WI38 (cell line): ENCODE measurements around the gene TENM4.

ENCODE experiments used
- H3K4me3 ChIP-seq: 2 replicates; pipeline ENCODE4 v1.5.1; 2011; ENCODE audit warnings: low read depth, mild to moderate bottlenecking, control low read depth, low read length
- CTCF ChIP-seq: IDR thresholded peaks from 2 replicates; pipeline ENCODE4 v1.5.1; 2012; ENCODE audit warnings: low read depth, mild to moderate bottlenecking, control low read depth, low read length

Gene TENM4

DNA sequence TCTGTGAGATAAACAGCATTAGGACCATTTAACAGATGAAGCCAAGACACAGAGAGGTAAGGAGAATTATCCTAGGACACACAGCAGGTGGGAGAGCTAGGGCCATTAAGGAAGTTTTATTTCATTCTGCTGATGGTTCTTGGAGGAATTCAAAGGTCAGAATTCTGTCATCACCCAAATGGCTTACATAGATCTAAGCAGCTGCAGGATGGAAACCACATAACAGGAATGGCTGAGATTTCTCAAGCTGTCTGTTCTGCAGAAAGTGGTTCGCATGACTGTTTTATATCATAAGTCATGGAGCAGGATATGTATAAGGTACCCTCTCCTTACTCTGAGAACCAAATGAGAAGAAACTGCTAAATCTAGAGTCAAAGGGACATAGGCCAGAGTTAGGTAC is 702.9 kb downstream of the TENM4 start:
- TF ChIP-seq CTCF: no peak
- H3K4me3 ChIP-seq: no peak overlapping the region

- no peak for TF ChIP-seq CTCF
- H3K4me3 ChIP-seq: no peak overlapping the region
Measured at GRCh38 chr11:78737301-78737700, 703.5 kb downstream of the TENM4 start.

GRCh38 chr11:78735711-78736110 is 705.1 kb downstream of the TENM4 start:
- TF ChIP-seq CTCF: no peak
- H3K4me3 ChIP-seq: no peak overlapping the region

- no peak for TF ChIP-seq CTCF
- no peak overlapping the region for H3K4me3 ChIP-seq
Measured at GRCh38 chr11:78733031-78733430, 707.8 kb downstream of the TENM4 start.

- H3K4me3 ChIP-seq: no peak overlapping the region
- TF ChIP-seq CTCF: no peak
Measured at GRCh38 chr11:78732246-78732645, 708.6 kb downstream of the TENM4 start.

DNA sequence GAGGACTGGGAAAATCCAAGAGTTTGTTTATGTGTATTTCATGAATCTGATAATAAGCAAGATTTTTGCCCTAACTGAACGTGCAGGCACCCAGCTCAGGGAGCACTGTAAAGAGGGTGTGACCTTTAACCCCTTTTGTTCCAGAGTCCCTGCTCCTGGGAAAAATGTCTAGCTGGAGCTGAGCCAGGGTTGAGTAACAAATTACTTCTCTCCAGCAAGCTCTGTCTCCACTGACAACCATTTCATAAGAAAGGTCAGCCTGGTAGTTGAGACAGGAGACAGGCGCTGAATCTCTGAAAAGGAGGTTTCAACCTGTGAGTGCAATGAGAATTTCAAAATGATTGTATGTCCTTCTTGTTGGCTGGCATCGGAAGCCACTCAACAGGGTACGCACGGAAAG is 709.8 kb downstream of the TENM4 start:
- H3K4me3 ChIP-seq: no peak overlapping the region
- no peak for TF ChIP-seq CTCF

GRCh38 chr11:78730267-78730824 is 710.5 kb downstream of the TENM4 start:
- no peak for TF ChIP-seq CTCF
- H3K4me3 ChIP-seq: no peak overlapping the region
